K562 (cell line): ENCODE measurements around the gene SEPTIN8. TPM values are rescaled to one million over a fixed set of nuclear protein-coding genes. Genes with fewer than 3 reads are reported as not detected.
A peak's percentile ranks its signal among the peaks of the same experiment; 100 is the strongest.

Experiments
- BMI1 ChIP-seq: fragments of 150-350 bp; IDR thresholded peaks from 2 replicates; pipeline ENCODE4 v1.6.1; 2014; ENCODE audit warnings: low read length
- ETV5 ChIP-seq: sonication (generic); formaldehyde crosslinking; IDR thresholded peaks from 2 replicates; pipeline ENCODE4 v1.4.0; 2020; ENCODE audit warnings: low read depth, mild to moderate bottlenecking, missing genetic modification reagents
- MGA ChIP-seq: fragments of 450-650 bp; IDR thresholded peaks from 2 replicates; pipeline ENCODE4 v1.6.1; 2016; ENCODE audit warnings: mild to moderate bottlenecking, moderate library complexity
- POLR2AphosphoS2 ChIP-seq: IDR thresholded peaks from 2 replicates; pipeline ENCODE4 v1.6.1; 2012; ENCODE audit warnings: low read length, improper control_type of control experiment
- RFX1 ChIP-seq: fragments of 450-650 bp; IDR thresholded peaks from 2 replicates; pipeline ENCODE4 v1.6.1; 2016; ENCODE audit warnings: mild to moderate bottlenecking, moderate library complexity
- SPI1 ChIP-seq: IDR thresholded peaks from 2 replicates; pipeline ENCODE4 v1.6.1; 2011; ENCODE audit warnings: low read depth, low read length, control low read depth, borderline replicate concordance
- ZNF143 ChIP-seq: sonication (generic); formaldehyde crosslinking; IDR thresholded peaks from 2 replicates; pipeline ENCODE4 v1.9.0; 2022; ENCODE audit warnings: mild to moderate bottlenecking, missing genetic modification reagents
- polyA plus RNA-seq, 8 experiments: library from polyadenylated mRNA; depleted of rRNA in 4 of 8; stranded (reverse) in 5 of 8; unstranded in 3 of 8; fragments of >200 nt; fragmentation: Nextera tagmentation in 2 of 8; fragmentation: Illumina TruSeq in 1 of 8; extraction: Ambion mirVana in 2 of 8; extraction: Trizol in 1 of 8; gene quantifications; 2 replicates each; pipeline versions ENCODE4 v1.2.1 to v1.2.3, GENCODE V29; 2011 to 2014; ENCODE audit warnings: inconsistent platforms in 1 of 8, missing spikeins in 1 of 8
- total RNA-seq, 7 experiments: library from RNA; depleted of rRNA in 6 of 7; stranded (reverse); fragments of >200 nt in 6 of 7; fragmentation: Illumina TruSeq in 2 of 7; extraction: Trizol in 2 of 7; gene quantifications; 2 replicates each; pipeline versions ENCODE4 v1.2.1 to v1.2.3, GENCODE V29; 2011 to 2021; ENCODE audit warnings: low replicate concordance in 1 of 7
- TF ChIP-seq, protein P1 (sequence below): sonication (generic); formaldehyde crosslinking; IDR thresholded peaks from 2 replicates; pipeline ENCODE4 v1.8.0; 2022; ENCODE audit warnings: mild to moderate bottlenecking, missing genetic modification reagents

SEPTIN8 gene
- total and polyA plus RNA-seq, 9 of the 15 experiments (the other 6 are each of a cell fraction or from before 2014, with no cell fraction given), result 19.3 to 142 (median 101) TPM

DNA sequence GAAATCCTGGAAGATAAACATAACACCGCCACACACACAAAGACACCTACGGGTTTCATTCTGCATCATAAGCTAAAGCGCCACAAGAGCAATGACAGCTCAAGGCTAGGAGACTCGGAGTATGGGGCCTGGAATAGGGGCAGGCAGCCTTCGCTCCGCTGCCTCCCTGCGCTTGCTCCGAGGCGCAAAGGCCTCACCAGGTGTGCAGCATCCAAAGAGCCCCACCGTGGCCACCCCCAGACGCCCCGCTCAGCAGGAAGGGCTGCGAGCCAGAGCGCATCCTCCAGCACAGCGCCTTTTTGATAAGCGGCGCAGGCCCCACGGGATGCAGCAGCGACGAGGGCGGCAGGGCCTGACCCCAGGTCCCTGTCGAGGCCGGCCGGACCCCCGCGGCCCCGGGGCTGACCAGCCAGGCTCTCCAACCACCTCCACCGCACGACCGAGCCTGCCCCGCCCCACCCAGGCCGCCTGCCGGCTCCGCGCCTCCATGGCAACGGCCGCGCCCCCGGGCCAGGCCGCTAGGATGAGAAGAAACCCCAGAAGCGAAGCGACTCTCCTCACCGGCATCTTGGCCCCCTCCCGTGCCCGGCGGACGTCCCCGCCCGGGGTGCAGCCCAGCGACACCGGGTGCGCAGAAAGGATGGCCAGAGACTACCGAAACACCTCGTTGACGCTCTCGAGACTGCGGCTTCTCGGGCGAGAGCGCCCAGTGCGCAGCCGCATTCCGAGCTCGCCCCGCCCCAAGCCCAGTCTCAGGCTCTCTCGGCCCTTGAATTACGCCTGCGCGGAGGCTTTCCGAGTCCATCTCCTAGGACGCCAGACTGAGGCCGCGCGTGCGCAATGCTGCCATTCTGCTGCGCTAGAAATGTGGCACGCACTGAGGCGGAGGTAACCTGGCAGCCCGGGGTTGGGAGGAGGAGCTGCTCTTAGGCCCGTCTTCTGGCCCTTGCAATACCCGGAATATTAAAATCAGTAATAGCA lies 39.9 kb downstream of the SEPTIN8 start, which contains the start of gene KIF3A (continued):
- TF ChIP-seq ETV5 (CRISPR knock-in tag) (no peak), SPI1 (no peak), MGA (no peak), BMI1 (no peak), POLR2AphosphoS2 (no peak), RFX1 (peak; percentile 91), ZNF143 (CRISPR knock-in tag) (0 out of 2 replicates have a peak, but pooled peaks have one; percentile 39)
- TF ChIP-seq, protein P1, sequence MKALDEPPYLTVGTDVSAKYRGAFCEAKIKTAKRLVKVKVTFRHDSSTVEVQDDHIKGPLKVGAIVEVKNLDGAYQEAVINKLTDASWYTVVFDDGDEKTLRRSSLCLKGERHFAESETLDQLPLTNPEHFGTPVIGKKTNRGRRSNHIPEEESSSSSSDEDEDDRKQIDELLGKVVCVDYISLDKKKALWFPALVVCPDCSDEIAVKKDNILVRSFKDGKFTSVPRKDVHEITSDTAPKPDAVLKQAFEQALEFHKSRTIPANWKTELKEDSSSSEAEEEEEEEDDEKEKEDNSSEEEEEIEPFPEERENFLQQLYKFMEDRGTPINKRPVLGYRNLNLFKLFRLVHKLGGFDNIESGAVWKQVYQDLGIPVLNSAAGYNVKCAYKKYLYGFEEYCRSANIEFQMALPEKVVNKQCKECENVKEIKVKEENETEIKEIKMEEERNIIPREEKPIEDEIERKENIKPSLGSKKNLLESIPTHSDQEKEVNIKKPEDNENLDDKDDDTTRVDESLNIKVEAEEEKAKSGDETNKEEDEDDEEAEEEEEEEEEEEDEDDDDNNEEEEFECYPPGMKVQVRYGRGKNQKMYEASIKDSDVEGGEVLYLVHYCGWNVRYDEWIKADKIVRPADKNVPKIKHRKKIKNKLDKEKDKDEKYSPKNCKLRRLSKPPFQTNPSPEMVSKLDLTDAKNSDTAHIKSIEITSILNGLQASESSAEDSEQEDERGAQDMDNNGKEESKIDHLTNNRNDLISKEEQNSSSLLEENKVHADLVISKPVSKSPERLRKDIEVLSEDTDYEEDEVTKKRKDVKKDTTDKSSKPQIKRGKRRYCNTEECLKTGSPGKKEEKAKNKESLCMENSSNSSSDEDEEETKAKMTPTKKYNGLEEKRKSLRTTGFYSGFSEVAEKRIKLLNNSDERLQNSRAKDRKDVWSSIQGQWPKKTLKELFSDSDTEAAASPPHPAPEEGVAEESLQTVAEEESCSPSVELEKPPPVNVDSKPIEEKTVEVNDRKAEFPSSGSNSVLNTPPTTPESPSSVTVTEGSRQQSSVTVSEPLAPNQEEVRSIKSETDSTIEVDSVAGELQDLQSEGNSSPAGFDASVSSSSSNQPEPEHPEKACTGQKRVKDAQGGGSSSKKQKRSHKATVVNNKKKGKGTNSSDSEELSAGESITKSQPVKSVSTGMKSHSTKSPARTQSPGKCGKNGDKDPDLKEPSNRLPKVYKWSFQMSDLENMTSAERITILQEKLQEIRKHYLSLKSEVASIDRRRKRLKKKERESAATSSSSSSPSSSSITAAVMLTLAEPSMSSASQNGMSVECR, result peak; percentile 83
